ENCODE results near the gene CYYR1. TPM values are rescaled to one million over a fixed set of nuclear protein-coding genes. Genes with fewer than 3 reads are reported as not detected.

CYYR1 gene
- total RNA-seq, 2 experiments from 2014 or later: not detected

- H3K27ac Mint-ChIP-seq: no peak overlapping the region
- no peaks in the 10 kb centered on the region for H3K36me3 Mint-ChIP-seq (ENCODE audit: low read depth)
- no peaks in the 10 kb centered on the region for H3K9me3 Mint-ChIP-seq (ENCODE audit: low read depth)
- H3K4me3 Mint-ChIP-seq: no peak overlapping the region
- intact Hi-C loops (cut with DNase I, micrococcal nuclease): no loop called here
- ChIA-PET POLR2A (no interaction called here), CTCF (interaction anchor here (0.5 to 0.6 kb wide), 2 partner anchors 10 to 279 kb away, joined by 3 read pairs; no protein-coding TSS in a partner anchor)
- H3K4me1 Mint-ChIP-seq: no peaks in the 10 kb centered on the region
- no peak for ATAC-seq
- no peak for DNase-seq
- H3K27me3 Mint-ChIP-seq: no peaks in the 10 kb centered on the region
Observed at GRCh38 chr21:26550326-26550725, 22.8 kb downstream of the CYYR1 start.

GRCh38 chr21:26546446-26547097 is 26.5 kb downstream of the CYYR1 start:
- Mint-ChIP-seq H3K9me3 (ENCODE audit: low read depth) (no peaks in the 10 kb centered on the region), H3K27me3 (no peaks in the 10 kb centered on the region), H3K36me3 (ENCODE audit: low read depth) (no peaks in the 10 kb centered on the region), H3K27ac (no peak overlapping the region), H3K4me1 (no peaks in the 10 kb centered on the region), H3K4me3 (no peak overlapping the region)
- intact Hi-C loops (cut with DNase I, micrococcal nuclease): no loop called here
- ChIA-PET POLR2A (no interaction called here), CTCF (interaction anchor here (0.7 kb wide), 1 partner anchor 1335 kb away, joined by 3 read pairs; no protein-coding TSS in a partner anchor)
- no peak for DNase-seq
- ATAC-seq: no peak

- intact Hi-C loops (cut with DNase I, micrococcal nuclease): no loop called here
- no peaks in the 10 kb centered on the region for H3K4me1 Mint-ChIP-seq
- no peaks in the 10 kb centered on the region for H3K9me3 Mint-ChIP-seq (ENCODE audit: low read depth)
- no peak for ATAC-seq
- no peaks in the 10 kb centered on the region for H3K27me3 Mint-ChIP-seq
- no peaks in the 10 kb centered on the region for H3K36me3 Mint-ChIP-seq (ENCODE audit: low read depth)
- POLR2A ChIA-PET: no interaction called here
- no peak overlapping the region for H3K27ac Mint-ChIP-seq
- CTCF ChIA-PET: no interaction called here
- H3K4me3 Mint-ChIP-seq: no peak overlapping the region
- DNase-seq: no peak
Observed at GRCh38 chr21:26544201-26544775, 28.8 kb downstream of the CYYR1 start.

- intact Hi-C loops (cut with DNase I, micrococcal nuclease): no loop called here
- Mint-ChIP-seq H3K27me3 (no peaks in the 10 kb centered on the region), H3K4me3 (no peak overlapping the region), H3K27ac (no peak overlapping the region), H3K36me3 (ENCODE audit: low read depth) (no peaks in the 10 kb centered on the region), H3K9me3 (ENCODE audit: low read depth) (no peaks in the 10 kb centered on the region), H3K4me1 (no peaks in the 10 kb centered on the region)
- CTCF ChIA-PET: no interaction called here
- ATAC-seq: no peak
- POLR2A ChIA-PET: no interaction called here
- no peak for DNase-seq
Observed at GRCh38 chr21:26540651-26541050, 32.4 kb downstream of the CYYR1 start.

GRCh38 chr21:26539566-26539965 is 33.5 kb downstream of the CYYR1 start:
- intact Hi-C loops (cut with DNase I, micrococcal nuclease): no loop called here
- Mint-ChIP-seq H3K27me3 (no peaks in the 10 kb centered on the region), H3K36me3 (ENCODE audit: low read depth) (no peaks in the 10 kb centered on the region), H3K4me3 (no peak overlapping the region), H3K9me3 (ENCODE audit: low read depth) (no peaks in the 10 kb centered on the region), H3K27ac (no peak overlapping the region), H3K4me1 (no peaks in the 10 kb centered on the region)
- ChIA-PET CTCF (interaction anchor here (0.7 to 1.2 kb wide), 3 partner anchors 11 to 76 kb away, joined by 3 read pairs; no protein-coding TSS in a partner anchor), POLR2A (interaction anchor here (0.5 kb wide), 1 partner anchor 424 kb away, joined by 3 read pairs; no protein-coding TSS in a partner anchor)
- ATAC-seq (no peak), DNase-seq (no peak)

GRCh38 chr21:26534517-26534916 is 38.6 kb downstream of the CYYR1 start:
- Mint-ChIP-seq H3K27ac (no peak overlapping the region), H3K9me3 (ENCODE audit: low read depth) (no peaks in the 10 kb centered on the region), H3K4me1 (no peaks in the 10 kb centered on the region), H3K27me3 (peaks cover 5% of the 10 kb centered on the region), H3K36me3 (ENCODE audit: low read depth) (no peaks in the 10 kb centered on the region), H3K4me3 (no peak overlapping the region)
- intact Hi-C loops (cut with DNase I, micrococcal nuclease): no loop called here
- ATAC-seq (no peak), DNase-seq (no peak)
- POLR2A ChIA-PET: no interaction called here
- CTCF ChIA-PET: no interaction called here

GRCh38 chr21:26532208-26532607 is 40.9 kb downstream of the CYYR1 start:
- no peaks in the 10 kb centered on the region for H3K9me3 Mint-ChIP-seq (ENCODE audit: low read depth)
- ATAC-seq (no peak), DNase-seq (no peak)
- ChIA-PET CTCF (no interaction called here), POLR2A (no interaction called here)
- no peak overlapping the region for H3K4me3 Mint-ChIP-seq
- intact Hi-C loops (cut with DNase I, micrococcal nuclease): no loop called here
- H3K27me3 Mint-ChIP-seq: peaks cover 5% of the 10 kb centered on the region
- no peaks in the 10 kb centered on the region for H3K4me1 Mint-ChIP-seq
- no peak overlapping the region for H3K27ac Mint-ChIP-seq
- H3K36me3 Mint-ChIP-seq (ENCODE audit: low read depth): no peaks in the 10 kb centered on the region

GRCh38 chr21:26529526-26529925 is 43.6 kb downstream of the CYYR1 start:
- peaks cover 8% of the 10 kb centered on the region for H3K27me3 Mint-ChIP-seq
- DNase-seq (no peak), ATAC-seq (no peak)
- H3K9me3 Mint-ChIP-seq (ENCODE audit: low read depth): no peaks in the 10 kb centered on the region
- no peak overlapping the region for H3K27ac Mint-ChIP-seq
- ChIA-PET POLR2A (no interaction called here), CTCF (interaction anchor here (0.6 kb wide), 1 partner anchor 336 kb away, joined by 4 read pairs; no protein-coding TSS in a partner anchor)
- no peaks in the 10 kb centered on the region for H3K4me1 Mint-ChIP-seq
- intact Hi-C loops (cut with DNase I, micrococcal nuclease): no loop called here
- H3K4me3 Mint-ChIP-seq: no peak overlapping the region
- no peaks in the 10 kb centered on the region for H3K36me3 Mint-ChIP-seq (ENCODE audit: low read depth)

GRCh38 chr21:26528882-26529281 is 44.2 kb downstream of the CYYR1 start:
- Mint-ChIP-seq H3K4me1 (no peaks in the 10 kb centered on the region), H3K36me3 (ENCODE audit: low read depth) (no peaks in the 10 kb centered on the region), H3K9me3 (ENCODE audit: low read depth) (no peaks in the 10 kb centered on the region), H3K27me3 (peaks cover 8% of the 10 kb centered on the region), H3K27ac (no peak overlapping the region), H3K4me3 (no peak overlapping the region)
- intact Hi-C loops (cut with DNase I, micrococcal nuclease): no loop called here
- ATAC-seq (no peak), DNase-seq (no peak)
- ChIA-PET POLR2A (no interaction called here), CTCF (interaction anchor here (1.2 kb wide), 1 partner anchor 11 kb away, joined by 3 read pairs; no protein-coding TSS in a partner anchor)

GRCh38 chr21:26522704-26523103 is 50.4 kb downstream of the CYYR1 start:
- Mint-ChIP-seq H3K36me3 (ENCODE audit: low read depth) (no peaks in the 10 kb centered on the region), H3K4me1 (no peaks in the 10 kb centered on the region), H3K9me3 (ENCODE audit: low read depth) (peaks cover 2% of the 10 kb centered on the region), H3K4me3 (no peak overlapping the region), H3K27ac (no peak overlapping the region), H3K27me3 (peaks cover 3% of the 10 kb centered on the region)
- POLR2A ChIA-PET: no interaction called here
- CTCF ChIA-PET: no interaction called here
- no peak for ATAC-seq
- no peak for DNase-seq
- intact Hi-C loops (cut with DNase I, micrococcal nuclease): no loop called here

- DNase-seq: no peak
- ChIA-PET POLR2A (no interaction called here), CTCF (interaction anchor here (0.9 kb wide), 1 partner anchor 18 kb away, joined by 3 read pairs; no protein-coding TSS in a partner anchor)
- Mint-ChIP-seq H3K36me3 (ENCODE audit: low read depth) (no peaks in the 10 kb centered on the region), H3K4me3 (no peak overlapping the region), H3K9me3 (ENCODE audit: low read depth) (peaks cover 2% of the 10 kb centered on the region), H3K27me3 (no peaks in the 10 kb centered on the region), H3K27ac (no peak overlapping the region), H3K4me1 (no peaks in the 10 kb centered on the region)
- no peak for ATAC-seq
- intact Hi-C loops (cut with DNase I, micrococcal nuclease): no loop called here
Observed at GRCh38 chr21:26519142-26519541, 53.9 kb downstream of the CYYR1 start.

- ChIA-PET POLR2A (no interaction called here), CTCF (no interaction called here)
- peaks cover 2% of the 10 kb centered on the region for H3K9me3 Mint-ChIP-seq (ENCODE audit: low read depth)
- no peaks in the 10 kb centered on the region for H3K4me1 Mint-ChIP-seq
- no peaks in the 10 kb centered on the region for H3K36me3 Mint-ChIP-seq (ENCODE audit: low read depth)
- no peak overlapping the region for H3K27ac Mint-ChIP-seq
- no peak overlapping the region for H3K4me3 Mint-ChIP-seq
- ATAC-seq (no peak), DNase-seq (no peak)
- H3K27me3 Mint-ChIP-seq: no peaks in the 10 kb centered on the region
- intact Hi-C loops (cut with DNase I, micrococcal nuclease): no loop called here
Observed at GRCh38 chr21:26515257-26515656, 57.8 kb downstream of the CYYR1 start.
